ENCODE results near the gene AOX1. TPM values are rescaled to one million over a fixed set of nuclear protein-coding genes. Genes with fewer than 3 reads are reported as not detected.

Gene AOX1
- total RNA-seq, 1 experiment from 2014 or later = 3.0 TPM

GRCh38 chr2:200665626-200666453, 80.0 kb downstream of the AOX1 start:
- DNase-seq (ENCODE audit: low read depth, low spot score) (no peak), ATAC-seq (no peak)
- ChIA-PET CTCF (interaction anchor here (0.6 kb wide), 1 partner anchor 217 kb away, joined by 3 read pairs; no protein-coding TSS in a partner anchor), POLR2A (interaction anchor here (0.6 kb wide), 1 partner anchor 570 kb away, joined by 3 read pairs; no protein-coding TSS in a partner anchor)
- no peak overlapping the region for H3K27ac ChIP-seq (ENCODE audit: low read length)
- no peaks in the 10 kb centered on the region for H3K36me3 ChIP-seq (ENCODE audit: control insufficient read depth, insufficient read depth, low read length)
- H3K27me3 ChIP-seq (ENCODE audit: control insufficient read depth, insufficient read depth, low read length) = no peaks in the 10 kb centered on the region
- in situ Hi-C loops (cut with HindIII; ENCODE audit: low pct_unique_long_range_greater_than_20kb, low sequenced_read_pairs) (no loop called here), intact Hi-C loops (cut with micrococcal nuclease; ENCODE audit: unreplicated experiment) (no loop called here)
- no peaks in the 10 kb centered on the region for H3K4me1 ChIP-seq (ENCODE audit: control insufficient read depth, insufficient read depth, low read length)
- no peak overlapping the region for H3K4me3 ChIP-seq (ENCODE audit: low read depth in 2 of 2, low read length in 2 of 2)
- no peaks in the 10 kb centered on the region for H3K9me3 ChIP-seq (ENCODE audit: control insufficient read depth, insufficient read depth, low read depth, low read length)
- no TSS peak for BruUV-seq (replicated peaks)
- TF ChIP-seq CTCF (IDR thresholded peaks at IDR 0.05) (no peak), REST (IDR thresholded peaks at IDR 0.05; ENCODE audit: insufficient read depth in 1 of 2, low read depth in 2 of 2, low read length in 1 of 2) (no peak), TCF7L2 (IDR thresholded peaks at IDR 0.05; ENCODE audit: low read depth, low read length) (no peak), SIN3A (IDR thresholded peaks at IDR 0.05; ENCODE audit: borderline replicate concordance, insufficient read depth, low read depth, low read length) (no peak), POLR2AphosphoS5 (IDR thresholded peaks at IDR 0.05; ENCODE audit: low read depth, low read length) (no peak)

GRCh38 chr2:200667413-200667812, 81.6 kb downstream of the AOX1 start:
- no peak for DNase-seq (ENCODE audit: low read depth, low spot score)
- no peaks in the 10 kb centered on the region for H3K4me1 ChIP-seq (ENCODE audit: control insufficient read depth, insufficient read depth, low read length)
- in situ Hi-C loops (cut with HindIII; ENCODE audit: low pct_unique_long_range_greater_than_20kb, low sequenced_read_pairs) (no loop called here), intact Hi-C loops (cut with micrococcal nuclease; ENCODE audit: unreplicated experiment) (no loop called here)
- ChIA-PET CTCF (no interaction called here), POLR2A (no interaction called here)
- no peaks in the 10 kb centered on the region for H3K9me3 ChIP-seq (ENCODE audit: control insufficient read depth, insufficient read depth, low read depth, low read length)
- ATAC-seq = no peak
- H3K27me3 ChIP-seq (ENCODE audit: control insufficient read depth, insufficient read depth, low read length) = no peaks in the 10 kb centered on the region
- no TSS peak for BruUV-seq (replicated peaks)
- no peak overlapping the region for H3K27ac ChIP-seq (ENCODE audit: low read length)
- no peaks in the 10 kb centered on the region for H3K36me3 ChIP-seq (ENCODE audit: control insufficient read depth, insufficient read depth, low read length)
- H3K4me3 ChIP-seq (ENCODE audit: low read depth in 2 of 2, low read length in 2 of 2) = no peak overlapping the region
- TF ChIP-seq POLR2AphosphoS5 (IDR thresholded peaks at IDR 0.05; ENCODE audit: low read depth, low read length) (no peak), TCF7L2 (IDR thresholded peaks at IDR 0.05; ENCODE audit: low read depth, low read length) (no peak), REST (IDR thresholded peaks at IDR 0.05; ENCODE audit: insufficient read depth in 1 of 2, low read depth in 2 of 2, low read length in 1 of 2) (no peak), SIN3A (IDR thresholded peaks at IDR 0.05; ENCODE audit: borderline replicate concordance, insufficient read depth, low read depth, low read length) (no peak), CTCF (IDR thresholded peaks at IDR 0.05) (no peak)

All from Panc1 (cell line).